K562 treated with DMSO at 1 percent for 4 hours (cell line): ENCODE measurements around the gene NAA16. TPM values are rescaled to one million over a fixed set of nuclear protein-coding genes. Genes with fewer than 3 reads are reported as not detected.

ENCODE experiments used
- total RNA-seq: library from RNA; unstranded; fragments of 300-600 nt; gene quantifications from 2 replicates; pipeline ENCODE4 v1.2.3, GENCODE V29; 2022; ENCODE audit not compliant: insufficient read depth

The NAA16 gene
- total RNA-seq, result 3.7 and 4.0 TPM in 2 replicates

DNA sequence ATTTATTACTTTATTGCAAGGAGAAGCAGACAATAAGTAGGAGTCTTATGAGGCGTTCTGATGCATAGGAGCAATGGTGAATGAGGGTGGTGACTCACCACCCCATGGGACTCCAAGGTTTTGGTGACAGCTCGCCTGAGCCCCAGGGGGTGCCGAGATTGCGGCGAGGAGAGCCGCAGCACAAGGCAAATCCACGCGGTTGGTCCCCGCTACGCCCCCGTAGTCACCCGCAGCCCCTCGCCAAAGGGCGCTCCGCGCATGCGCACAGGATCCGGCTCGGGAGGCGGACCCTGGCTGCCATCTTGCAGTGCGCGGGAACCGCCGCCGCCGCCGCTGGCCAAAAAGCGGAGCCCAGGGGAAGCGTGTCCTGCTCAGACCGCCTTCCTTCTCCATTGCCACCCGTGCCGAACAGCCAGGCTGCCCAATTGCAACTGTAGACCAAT, at the start of gene NAA16:
TSS of gene NAA16 (plus strand) at position 305 of the 443 bp plus-strand sequence. CDS start 262 bp downstream, outside the sequence.

DNA sequence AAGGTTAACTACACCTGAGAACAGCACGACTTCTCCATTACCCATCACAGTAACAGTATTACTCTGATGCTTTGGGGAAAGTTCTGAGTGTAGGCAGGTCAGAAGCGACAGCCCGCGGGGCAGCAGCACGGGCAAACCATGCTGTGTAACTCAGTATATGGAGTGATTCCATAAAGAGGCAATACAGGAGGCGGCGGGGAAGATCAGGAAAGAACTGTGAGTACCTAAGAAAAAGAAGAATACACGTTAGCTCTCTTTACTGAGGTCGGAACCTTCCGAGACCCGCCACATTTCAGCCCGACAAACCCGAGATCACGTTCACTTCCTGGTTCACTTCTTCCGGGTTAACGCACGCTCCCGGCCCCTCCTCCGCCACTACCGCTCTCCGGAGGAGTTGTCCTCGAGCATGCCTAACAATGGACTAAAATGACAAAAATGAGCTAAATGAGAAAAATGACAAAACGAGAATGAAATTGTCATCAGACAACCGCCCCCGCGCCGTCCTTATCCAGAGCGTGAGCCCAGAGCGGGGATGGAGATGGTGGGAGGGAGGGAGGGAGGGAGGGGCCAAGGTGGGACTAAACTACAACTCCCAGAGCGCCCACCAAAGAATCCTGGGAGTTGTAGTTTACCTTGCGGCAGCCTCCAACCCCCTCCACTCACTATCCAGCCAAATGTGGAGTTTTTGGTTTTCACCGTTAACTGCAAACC, 47.7 kb upstream of the NAA16 start, which contains the start of gene MTRF1:
TSS of gene MTRF1 (minus strand) at position 316 of the 711 bp plus-strand sequence. CDS start 2,669 bp downstream, outside the sequence.

Other genes with a start within 250 kb of the NAA16 start
- 6.1 and 9.8 TPM in 2 replicates for gene WBP4, start 249.8 kb upstream of the NAA16 start, total RNA-seq
- gene KBTBD6, start 178.5 kb upstream of the NAA16 start, total RNA-seq, result 3.5 and 4.2 TPM in 2 replicates
- 3.1 and 4.3 TPM in 2 replicates for gene KBTBD7, start 116.7 kb upstream of the NAA16 start, total RNA-seq
- gene MTRF1, start 47.7 kb upstream of the NAA16 start, total RNA-seq, result 4.2 and 6.8 TPM in 2 replicates
- gene RGCC, start 146.3 kb downstream of the NAA16 start, total RNA-seq, result 1.5 TPM in 1 of 2 replicates, not detected in the other